Measurements from ENCODE around the gene KCNAB1.

GRCh38 chr3:156579427-156579851 is 459.1 kb downstream of the KCNAB1 start:
- TF ChIP-seq JUN (IDR thresholded peaks at IDR 0.05; ENCODE audit: low read depth, low read length) (no peak), SIRT6 (IDR thresholded peaks at IDR 0.05; ENCODE audit: low read length) (no peak), HDAC2 (IDR thresholded peaks at IDR 0.05; ENCODE audit: borderline replicate concordance in 1 of 2, low read depth in 2 of 2, low read length in 2 of 2) (no peak), POLR2AphosphoS5 (IDR thresholded peaks at IDR 0.05; ENCODE audit: low read depth, low read length) (no peak), POLR2A (IDR thresholded peaks at IDR 0.05; ENCODE audit: control extremely low read depth in 1 of 2, low read depth in 2 of 2, low read length in 2 of 2) (no peak), USF2 (IDR thresholded peaks at IDR 0.05; ENCODE audit: low read length) (no peak), TEAD4 (IDR thresholded peaks at IDR 0.05; ENCODE audit: low read depth, low read length) (no peak), EP300 (IDR thresholded peaks at IDR 0.05; ENCODE audit: borderline replicate concordance in 1 of 2, low read depth in 2 of 2, low read length in 2 of 2) (no peak), CTCF (IDR thresholded peaks at IDR 0.05; ENCODE audit: control extremely low read depth in 1 of 3, insufficient read depth in 1 of 3, low read depth in 1 of 3, low read length in 3 of 3) (no peak), GTF2F1 (IDR thresholded peaks at IDR 0.05; ENCODE audit: borderline replicate concordance, low read depth, low read length) (no peak), GABPA (IDR thresholded peaks at IDR 0.05; ENCODE audit: borderline replicate concordance, insufficient read depth, low read length) (no peak)

All from H1 (cell line).